Keratinocyte (primary cell): ENCODE measurements around the gene HDHD5.

Source experiments
- EZH2 ChIP-seq: IDR thresholded peaks from one replicate; pipeline ENCODE4 v1.6.1; 2012; ENCODE audit warnings: inconsistent platforms, mild to moderate bottlenecking, low read length, moderate library complexity
- TF ChIP-seq, protein P1 (sequence below), 3 experiments: IDR thresholded peaks in 1 of 3; conservative IDR thresholded peaks in 1 of 3; optimal IDR thresholded peaks in 1 of 3; 2 replicates in 2 of 3; 3 replicates in 1 of 3; pipeline versions ENCODE3 to v1.5.1; 2011; ENCODE audit warnings: low read length in 3 of 3, mild to moderate bottlenecking in 3 of 3, moderate library complexity in 2 of 3, control low read depth in 1 of 3, inconsistent platforms in 1 of 3; ENCODE audit not compliant: insufficient read depth in 2 of 3; ENCODE audit errors: extremely low read depth in 1 of 3

DNA sequence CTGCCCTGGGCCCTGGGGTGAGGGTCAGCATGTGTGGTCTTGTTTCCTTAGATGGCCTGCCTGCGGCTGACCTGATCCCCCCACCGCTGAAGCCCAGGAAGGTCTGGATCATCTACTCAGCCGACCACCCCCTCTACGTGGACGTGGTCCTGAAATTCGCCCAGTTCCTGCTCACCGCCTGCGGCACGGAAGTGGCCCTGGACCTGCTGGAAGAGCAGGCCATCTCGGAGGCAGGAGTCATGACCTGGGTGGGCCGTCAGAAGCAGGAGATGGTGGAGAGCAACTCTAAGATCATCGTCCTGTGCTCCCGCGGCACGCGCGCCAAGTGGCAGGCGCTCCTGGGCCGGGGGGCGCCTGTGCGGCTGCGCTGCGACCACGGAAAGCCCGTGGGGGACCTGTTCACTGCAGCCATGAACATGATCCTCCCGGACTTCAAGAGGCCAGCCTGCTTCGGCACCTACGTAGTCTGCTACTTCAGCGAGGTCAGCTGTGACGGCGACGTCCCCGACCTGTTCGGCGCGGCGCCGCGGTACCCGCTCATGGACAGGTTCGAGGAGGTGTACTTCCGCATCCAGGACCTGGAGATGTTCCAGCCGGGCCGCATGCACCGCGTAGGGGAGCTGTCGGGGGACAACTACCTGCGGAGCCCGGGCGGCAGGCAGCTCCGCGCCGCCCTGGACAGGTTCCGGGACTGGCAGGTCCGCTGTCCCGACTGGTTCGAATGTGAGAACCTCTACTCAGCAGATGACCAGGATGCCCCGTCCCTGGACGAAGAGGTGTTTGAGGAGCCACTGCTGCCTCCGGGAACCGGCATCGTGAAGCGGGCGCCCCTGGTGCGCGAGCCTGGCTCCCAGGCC, 50.6 kb downstream of the HDHD5 start:
- TF ChIP-seq, protein P1, sequence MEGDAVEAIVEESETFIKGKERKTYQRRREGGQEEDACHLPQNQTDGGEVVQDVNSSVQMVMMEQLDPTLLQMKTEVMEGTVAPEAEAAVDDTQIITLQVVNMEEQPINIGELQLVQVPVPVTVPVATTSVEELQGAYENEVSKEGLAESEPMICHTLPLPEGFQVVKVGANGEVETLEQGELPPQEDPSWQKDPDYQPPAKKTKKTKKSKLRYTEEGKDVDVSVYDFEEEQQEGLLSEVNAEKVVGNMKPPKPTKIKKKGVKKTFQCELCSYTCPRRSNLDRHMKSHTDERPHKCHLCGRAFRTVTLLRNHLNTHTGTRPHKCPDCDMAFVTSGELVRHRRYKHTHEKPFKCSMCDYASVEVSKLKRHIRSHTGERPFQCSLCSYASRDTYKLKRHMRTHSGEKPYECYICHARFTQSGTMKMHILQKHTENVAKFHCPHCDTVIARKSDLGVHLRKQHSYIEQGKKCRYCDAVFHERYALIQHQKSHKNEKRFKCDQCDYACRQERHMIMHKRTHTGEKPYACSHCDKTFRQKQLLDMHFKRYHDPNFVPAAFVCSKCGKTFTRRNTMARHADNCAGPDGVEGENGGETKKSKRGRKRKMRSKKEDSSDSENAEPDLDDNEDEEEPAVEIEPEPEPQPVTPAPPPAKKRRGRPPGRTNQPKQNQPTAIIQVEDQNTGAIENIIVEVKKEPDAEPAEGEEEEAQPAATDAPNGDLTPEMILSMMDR (optimal IDR thresholded peaks at IDR 0.05 in 1 of 3, IDR thresholded peaks at IDR 0.05 in 1 of 3, conservative IDR thresholded peaks at IDR 0.05 in 1 of 3; ENCODE audit: extremely low read depth in 1 of 3, insufficient read depth in 2 of 3, low read length in 3 of 3): no peak
- TF ChIP-seq EZH2: no peak
